Measurements from ENCODE around the gene ADGRG4. TPM values are rescaled to one million over a fixed set of nuclear protein-coding genes. Genes with fewer than 3 reads are reported as not detected.

ADGRG4 gene
- total RNA-seq, 4 donors from 2014 or later, result 0.83 to 6.1 (median 3.6) TPM

GRCh38 chrX:136457303-136457917 is 156.6 kb downstream of the ADGRG4 start:
- H3K36me3 ChIP-seq, result no peaks in the 10 kb centered on the region
- no peaks in the 10 kb centered on the region for H3K9me3 ChIP-seq
- no peak overlapping the region for H3K4me3 ChIP-seq
- DNase-seq, result no peak
- H3K27ac ChIP-seq, result no peak overlapping the region
- H3K27me3 ChIP-seq, result no peaks in the 10 kb centered on the region
- no peak for TF ChIP-seq POLR2A (IDR thresholded peaks at IDR 0.05)
- TF ChIP-seq CTCF (IDR thresholded peaks at IDR 0.05), result no peak
- no peaks in the 10 kb centered on the region for H3K4me1 ChIP-seq

GRCh38 chrX:136464589-136464988 is 163.8 kb downstream of the ADGRG4 start:
- no peaks in the 10 kb centered on the region for H3K36me3 ChIP-seq
- no peak overlapping the region for H3K27ac ChIP-seq
- no peak for DNase-seq
- H3K4me1 ChIP-seq, result no peaks in the 10 kb centered on the region
- no peak for TF ChIP-seq POLR2A (IDR thresholded peaks at IDR 0.05)
- TF ChIP-seq CTCF (IDR thresholded peaks at IDR 0.05), result no peak
- no peaks in the 10 kb centered on the region for H3K9me3 ChIP-seq
- no peak overlapping the region for H3K4me3 ChIP-seq
- no peaks in the 10 kb centered on the region for H3K27me3 ChIP-seq

Other genes with a start within 250 kb of the ADGRG4 start
- 100 to 1,000 TPM in 2 of 4 donors, 10 to 100 TPM in 2; 33.8 to 302 (median 120) TPM for gene FHL1, start 153.4 kb upstream of the ADGRG4 start, total RNA-seq
- 10 to 100 TPM in 1 of 4 donors, 1 to 10 TPM in 3; 1.6 to 18.2 (median 4.7) TPM for gene MAP7D3, start 49.6 kb upstream of the ADGRG4 start, total RNA-seq
- not detected for gene BRS3, start 187.0 kb downstream of the ADGRG4 start, total RNA-seq
- 10 to 100 TPM; 25.9 to 45.4 (median 27.9) TPM for gene HTATSF1, start 196.6 kb downstream of the ADGRG4 start, total RNA-seq
- not detected for gene VGLL1, start 231.3 kb downstream of the ADGRG4 start, total RNA-seq